ENCODE measurements around the gene OR2K2. TPM values are rescaled to one million over a fixed set of nuclear protein-coding genes. Genes with fewer than 3 reads are reported as not detected.

Gene OR2K2
- total RNA-seq, 2 donors from 2014 or later, result not detected

DNA sequence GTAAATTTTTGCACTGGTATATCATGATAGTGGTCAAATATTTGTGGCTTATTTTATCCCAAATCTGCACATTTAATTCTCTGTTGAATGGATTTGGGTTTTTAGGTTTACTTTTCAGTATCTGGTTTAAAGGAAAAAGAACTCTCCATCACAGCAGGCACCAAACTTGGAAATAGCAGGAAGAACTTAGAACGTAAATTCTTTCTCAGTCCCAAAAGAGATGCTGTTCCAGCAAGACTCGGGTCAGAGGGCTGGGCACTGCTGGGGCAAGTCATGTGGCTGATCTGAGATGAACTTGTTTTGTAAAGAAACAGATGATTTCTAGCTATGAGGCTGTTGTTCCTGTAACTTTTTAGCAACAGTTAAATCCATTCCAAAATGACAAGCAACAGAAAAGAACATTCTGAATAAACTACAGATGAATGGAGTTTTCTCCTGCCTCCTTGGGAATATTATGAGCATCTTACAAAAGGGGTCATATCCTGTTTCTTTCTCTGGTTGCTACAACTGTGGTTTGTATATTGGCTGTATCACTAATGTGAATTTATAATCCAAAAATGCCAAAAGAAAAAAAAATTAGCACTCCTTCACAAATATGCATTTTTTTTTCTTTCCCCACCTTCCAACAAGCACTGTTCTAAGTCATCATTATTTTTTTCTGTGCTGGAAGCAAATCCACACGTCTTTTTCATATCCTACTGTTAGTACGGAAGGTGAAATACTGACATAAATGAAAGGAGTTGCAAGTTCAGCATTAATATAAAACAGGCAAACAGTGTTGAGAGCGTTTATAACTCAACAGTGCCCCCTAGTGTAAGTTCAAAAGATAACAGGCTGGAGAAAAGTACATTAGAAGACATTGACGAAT, 31.1 kb downstream of the OR2K2 start:
- no peaks in the 10 kb centered on the region for H3K36me3 Mint-ChIP-seq (ENCODE audit: low read depth)
- Histone ChIP-seq H3K27me3 (ENCODE audit: control insufficient read depth, insufficient read depth, low read length, poor library complexity, severe bottlenecking) (no peaks in the 10 kb centered on the region), H3K27ac (ENCODE audit: low read depth, low read length) (no peak overlapping the region), H3K4me1 (ENCODE audit: control insufficient read depth, insufficient read depth, low read length) (no peaks in the 10 kb centered on the region), H3K36me3 (ENCODE audit: control insufficient read depth, insufficient read depth, low read length) (no peaks in the 10 kb centered on the region), H3K9ac (ENCODE audit: extremely low read depth, low read length, poor library complexity, severe bottlenecking) (no peak overlapping the region), H3K9me3 (ENCODE audit: control insufficient read depth, low read length) (peaks cover 7% of the 10 kb centered on the region), H3K4me3 (ENCODE audit: low read length) (no peak overlapping the region)
- no peaks in the 10 kb centered on the region for H3K27me3 Mint-ChIP-seq (ENCODE audit: insufficient read depth)
- H3K4me1 Mint-ChIP-seq, result peaks cover 7% of the 10 kb centered on the region
- no peak for DNase-seq
- no peak overlapping the region for H3K4me3 Mint-ChIP-seq
- H3K9me3 Mint-ChIP-seq, result peaks cover 2% of the 10 kb centered on the region
- TF ChIP-seq, protein P1, sequence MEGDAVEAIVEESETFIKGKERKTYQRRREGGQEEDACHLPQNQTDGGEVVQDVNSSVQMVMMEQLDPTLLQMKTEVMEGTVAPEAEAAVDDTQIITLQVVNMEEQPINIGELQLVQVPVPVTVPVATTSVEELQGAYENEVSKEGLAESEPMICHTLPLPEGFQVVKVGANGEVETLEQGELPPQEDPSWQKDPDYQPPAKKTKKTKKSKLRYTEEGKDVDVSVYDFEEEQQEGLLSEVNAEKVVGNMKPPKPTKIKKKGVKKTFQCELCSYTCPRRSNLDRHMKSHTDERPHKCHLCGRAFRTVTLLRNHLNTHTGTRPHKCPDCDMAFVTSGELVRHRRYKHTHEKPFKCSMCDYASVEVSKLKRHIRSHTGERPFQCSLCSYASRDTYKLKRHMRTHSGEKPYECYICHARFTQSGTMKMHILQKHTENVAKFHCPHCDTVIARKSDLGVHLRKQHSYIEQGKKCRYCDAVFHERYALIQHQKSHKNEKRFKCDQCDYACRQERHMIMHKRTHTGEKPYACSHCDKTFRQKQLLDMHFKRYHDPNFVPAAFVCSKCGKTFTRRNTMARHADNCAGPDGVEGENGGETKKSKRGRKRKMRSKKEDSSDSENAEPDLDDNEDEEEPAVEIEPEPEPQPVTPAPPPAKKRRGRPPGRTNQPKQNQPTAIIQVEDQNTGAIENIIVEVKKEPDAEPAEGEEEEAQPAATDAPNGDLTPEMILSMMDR (conservative IDR thresholded peaks at IDR 0.05), result peak; percentile 94
- WGBS, 2 experiments (ENCODE audit: insufficient coverage in 1 of 2, insufficient read length in 1 of 2), result 43 to 50% methylated on average over 5 of the region's 6 CpGs
- no peak overlapping the region for H3K27ac Mint-ChIP-seq

DNA sequence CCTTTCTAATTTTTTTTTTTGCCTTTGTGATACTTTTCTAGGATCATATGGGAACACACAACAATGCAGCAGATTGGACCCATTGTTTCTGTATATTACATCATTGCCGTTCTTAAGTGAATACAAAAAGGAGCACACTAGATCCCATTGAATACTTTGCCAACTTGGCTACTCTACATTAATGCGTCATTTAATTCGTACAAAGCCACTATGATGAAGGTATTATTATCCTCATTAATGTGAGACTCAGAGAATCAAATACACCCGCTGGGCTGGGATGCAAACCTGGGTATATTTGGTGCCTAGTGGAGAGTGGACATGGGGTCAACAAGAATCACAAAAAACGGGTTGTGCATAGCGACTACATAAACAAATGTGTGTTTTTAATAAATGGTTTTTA, 31.9 kb downstream of the OR2K2 start:
- Histone ChIP-seq H3K4me1 (ENCODE audit: control insufficient read depth, insufficient read depth, low read length) (no peaks in the 10 kb centered on the region), H3K27me3 (ENCODE audit: control insufficient read depth, insufficient read depth, low read length, poor library complexity, severe bottlenecking) (no peaks in the 10 kb centered on the region), H3K27ac (ENCODE audit: low read depth, low read length) (no peak overlapping the region), H3K9me3 (ENCODE audit: control insufficient read depth, low read length) (peaks cover 7% of the 10 kb centered on the region), H3K36me3 (ENCODE audit: control insufficient read depth, insufficient read depth, low read length) (no peaks in the 10 kb centered on the region), H3K9ac (ENCODE audit: extremely low read depth, low read length, poor library complexity, severe bottlenecking) (no peak overlapping the region), H3K4me3 (ENCODE audit: low read length) (no peak overlapping the region)
- Mint-ChIP-seq H3K4me1 (peaks cover 7% of the 10 kb centered on the region), H3K9me3 (peaks cover 2% of the 10 kb centered on the region), H3K4me3 (no peak overlapping the region), H3K27ac (no peak overlapping the region), H3K36me3 (ENCODE audit: low read depth) (no peaks in the 10 kb centered on the region), H3K27me3 (ENCODE audit: insufficient read depth) (no peaks in the 10 kb centered on the region)
- TF ChIP-seq, protein P1 (conservative IDR thresholded peaks at IDR 0.05), result no peak
- 90 to 92% methylated on average over 2 to 6 of the region's 6 CpGs for WGBS, 2 experiments (ENCODE audit: insufficient coverage in 1 of 2, insufficient read length in 1 of 2)
- no peak for DNase-seq

DNA sequence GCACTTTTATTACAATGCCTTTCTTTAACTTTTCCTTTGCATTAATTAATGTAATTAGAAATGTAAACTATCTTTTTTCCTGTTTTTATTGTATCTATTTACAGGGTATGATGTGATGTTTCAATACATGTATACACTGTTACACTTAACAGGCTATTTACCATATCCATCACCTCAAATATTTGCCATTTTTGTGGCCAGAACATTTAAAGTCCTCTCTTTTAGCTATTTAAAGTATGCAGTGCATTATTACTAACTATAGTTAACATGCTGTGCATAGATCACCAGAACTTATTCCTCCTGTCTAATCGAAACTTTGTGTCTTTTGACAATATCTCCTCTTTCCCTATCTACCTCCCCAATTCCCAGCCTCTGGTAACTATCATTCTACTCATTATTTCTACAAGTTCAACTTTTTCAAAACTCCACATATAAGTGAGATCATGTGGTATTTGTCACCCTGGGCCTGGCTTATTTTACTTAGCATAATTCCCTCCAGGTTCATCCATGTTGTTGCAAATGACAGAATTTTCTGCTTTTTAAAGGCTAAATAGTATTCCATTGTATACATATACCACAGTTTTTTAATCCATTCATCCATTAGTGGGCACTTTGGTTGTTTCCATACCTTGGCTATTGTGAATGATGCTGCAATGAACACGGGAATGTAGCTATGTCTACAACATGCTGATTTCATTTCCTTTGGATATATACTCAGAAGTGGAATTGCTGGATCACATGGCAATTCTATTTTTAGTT, 32.8 kb downstream of the OR2K2 start:
- Histone ChIP-seq H3K27me3 (ENCODE audit: control insufficient read depth, insufficient read depth, low read length, poor library complexity, severe bottlenecking) (no peaks in the 10 kb centered on the region), H3K9me3 (ENCODE audit: control insufficient read depth, low read length) (peaks cover 7% of the 10 kb centered on the region), H3K4me3 (ENCODE audit: low read length) (no peak overlapping the region), H3K27ac (ENCODE audit: low read depth, low read length) (no peak overlapping the region), H3K9ac (ENCODE audit: extremely low read depth, low read length, poor library complexity, severe bottlenecking) (no peak overlapping the region), H3K4me1 (ENCODE audit: control insufficient read depth, insufficient read depth, low read length) (no peaks in the 10 kb centered on the region), H3K36me3 (ENCODE audit: control insufficient read depth, insufficient read depth, low read length) (no peaks in the 10 kb centered on the region)
- Mint-ChIP-seq H3K4me1 (peaks cover 7% of the 10 kb centered on the region), H3K4me3 (no peak overlapping the region), H3K27ac (no peak overlapping the region), H3K9me3 (peaks cover 2% of the 10 kb centered on the region), H3K27me3 (ENCODE audit: insufficient read depth) (no peaks in the 10 kb centered on the region), H3K36me3 (ENCODE audit: low read depth) (no peaks in the 10 kb centered on the region)
- DNase-seq, result no peak
- 90 to 100% methylated on average over 2 of the region's 2 CpGs for WGBS, 2 experiments (ENCODE audit: insufficient coverage in 1 of 2, insufficient read length in 1 of 2)
- TF ChIP-seq, protein P1 (conservative IDR thresholded peaks at IDR 0.05), result no peak

Measured in endodermal cell (in vitro differentiated cells).